ENCODE measurements around the gene TLE3. TPM values are rescaled to one million over a fixed set of nuclear protein-coding genes. Genes with fewer than 3 reads are reported as not detected.
A peak's percentile ranks its signal among the peaks of the same experiment; 100 is the strongest.

Gene TLE3
- polyA plus RNA-seq, 3 donors, result 12.8 to 117 (median 23.6) TPM

- no peak overlapping the region for H3K27ac ChIP-seq (ENCODE audit: low read depth in 1 of 2, low read length in 2 of 2)
- Mint-ChIP-seq H3K4me3 (no peak overlapping the region), H3K4me1 (peaks cover 3% of the 10 kb centered on the region), H3K27ac (peak overlapping the region in 2 of 7 donors; percentile 20 to 28), H3K9me3 (no peaks in the 10 kb centered on the region), H3K27me3 (ENCODE audit: low read depth in 3 of 3) (no peaks in the 10 kb centered on the region), H3K36me3 (peaks cover 97 to 99% of the 10 kb centered on the region in 2 donors)
- 99% methylated on average over 14 of the region's 15 CpGs for WGBS (ENCODE audit: insufficient coverage)
- H3K9me3 ChIP-seq (replicated peaks in 1 of 2; ENCODE audit: control insufficient read depth in 1 of 2, insufficient read depth in 1 of 2, low read length in 2 of 2), result no peaks in the 10 kb centered on the region
- H3K27me3 ChIP-seq (ENCODE audit: control insufficient read depth in 2 of 2, insufficient read depth in 2 of 2, low read length in 2 of 2), result no peaks in the 10 kb centered on the region
- no peak overlapping the region for H3K4me2 ChIP-seq (replicated peaks; ENCODE audit: extremely low read depth, low read length, poor library complexity, severe bottlenecking)
- intact Hi-C loops (cut with micrococcal nuclease), result no loop called here
- H3K4me3 ChIP-seq (replicated peaks in 1 of 3; ENCODE audit: low read depth in 2 of 3, low read length in 3 of 3), result no peak overlapping the region
- no peaks in the 10 kb centered on the region for H3K4me1 ChIP-seq (ENCODE audit: control insufficient read depth in 1 of 2, insufficient read depth in 2 of 2, low read length in 2 of 2)
- TF ChIP-seq CTCF (IDR thresholded peaks at IDR 0.05), result no peak
- H3K79me2 ChIP-seq (ENCODE audit: insufficient read depth, low read length), result no peaks in the 10 kb centered on the region
- H4K20me1 ChIP-seq (ENCODE audit: insufficient read depth, low read length), result peaks cover 86% of the 10 kb centered on the region
- no peak overlapping the region for H2AFZ ChIP-seq (ENCODE audit: insufficient read depth, low read depth, low read length, poor library complexity, severe bottlenecking)
- no peak for DNase-seq
- H3K9ac ChIP-seq (ENCODE audit: insufficient read depth, low read length, poor library complexity, severe bottlenecking), result no peak overlapping the region
- peaks cover 97 to 99% of the 10 kb centered on the region in 2 donors for H3K36me3 ChIP-seq (replicated peaks in 1 of 2; ENCODE audit: control insufficient read depth in 1 of 2, insufficient read depth in 2 of 2, low read length in 2 of 2)
Measured at GRCh38 chr15:70053001-70053715, 44.6 kb downstream of the TLE3 start.

- peaks cover 92 to 99% of the 10 kb centered on the region in 2 donors for H3K36me3 Mint-ChIP-seq
- Histone ChIP-seq H3K4me1 (ENCODE audit: control insufficient read depth in 1 of 2, insufficient read depth in 2 of 2, low read length in 2 of 2) (no peaks in the 10 kb centered on the region), H3K9ac (ENCODE audit: insufficient read depth, low read length, poor library complexity, severe bottlenecking) (no peak overlapping the region), H3K79me2 (ENCODE audit: insufficient read depth, low read length) (no peaks in the 10 kb centered on the region), H3K4me2 (replicated peaks; ENCODE audit: extremely low read depth, low read length, poor library complexity, severe bottlenecking) (no peak overlapping the region), H4K20me1 (ENCODE audit: insufficient read depth, low read length) (peaks cover 85% of the 10 kb centered on the region), H3K27ac (ENCODE audit: low read depth in 1 of 2, low read length in 2 of 2) (no peak overlapping the region), H3K36me3 (replicated peaks in 1 of 2; ENCODE audit: control insufficient read depth in 1 of 2, insufficient read depth in 2 of 2, low read length in 2 of 2) (peaks cover 91 to 99% of the 10 kb centered on the region in 2 donors), H3K9me3 (replicated peaks in 1 of 2; ENCODE audit: control insufficient read depth in 1 of 2, insufficient read depth in 1 of 2, low read length in 2 of 2) (no peaks in the 10 kb centered on the region), H2AFZ (ENCODE audit: insufficient read depth, low read depth, low read length, poor library complexity, severe bottlenecking) (no peak overlapping the region), H3K4me3 (replicated peaks in 1 of 3; ENCODE audit: low read depth in 2 of 3, low read length in 3 of 3) (no peak overlapping the region), H3K27me3 (ENCODE audit: control insufficient read depth in 2 of 2, insufficient read depth in 2 of 2, low read length in 2 of 2) (no peaks in the 10 kb centered on the region)
- H3K9me3 Mint-ChIP-seq, result no peaks in the 10 kb centered on the region
- intact Hi-C loops (cut with micrococcal nuclease), result no loop called here
- H3K27me3 Mint-ChIP-seq (ENCODE audit: low read depth in 3 of 3), result no peaks in the 10 kb centered on the region
- no peak overlapping the region for H3K4me3 Mint-ChIP-seq
- 99% methylated on average over 8 of the region's 9 CpGs for WGBS (ENCODE audit: insufficient coverage)
- H3K4me1 Mint-ChIP-seq, result peaks cover 3% of the 10 kb centered on the region
- no peak for DNase-seq
- H3K27ac Mint-ChIP-seq, result peak overlapping the region in 1 of 7 donors; percentile 10
- no peak for TF ChIP-seq CTCF (IDR thresholded peaks at IDR 0.05)
Measured at GRCh38 chr15:70051948-70052633, 45.6 kb downstream of the TLE3 start.
